ENCODE results near the gene SHFL. TPM values are rescaled to one million over a fixed set of nuclear protein-coding genes. Genes with fewer than 3 reads are reported as not detected.

The SHFL gene
- total RNA-seq, 1 donor from 2014 or later, result 28.7 TPM

DNA sequence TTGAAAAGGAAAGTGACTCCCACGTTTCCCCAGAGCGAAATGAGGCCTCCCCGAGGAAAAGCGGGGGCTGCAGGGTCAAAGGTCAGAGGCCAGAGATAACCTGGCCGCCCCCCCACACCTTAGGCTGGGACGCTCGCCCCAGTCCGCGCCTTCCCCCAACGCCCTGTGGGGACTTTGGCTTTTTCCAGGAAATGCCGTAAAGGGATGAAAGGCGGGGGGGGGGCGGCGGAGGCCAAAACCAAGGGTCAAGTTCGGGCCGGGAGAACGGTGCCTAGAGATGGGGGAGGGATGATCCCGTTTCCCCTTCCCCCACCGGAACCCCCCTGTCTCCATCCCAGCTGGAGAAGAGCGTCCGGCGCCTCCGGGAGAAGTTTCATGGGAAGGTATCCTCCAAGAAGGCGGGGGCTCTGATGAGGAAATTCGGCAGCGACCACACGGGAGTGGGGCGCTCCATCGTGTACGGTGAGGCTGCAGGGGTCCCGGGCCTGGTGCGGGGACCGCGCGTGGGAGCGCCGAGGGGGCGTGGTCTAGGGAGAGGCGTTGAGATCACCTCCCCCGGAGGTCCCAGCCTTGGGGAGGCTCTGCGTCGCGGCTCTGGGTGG is 575 bp downstream of the SHFL start:
- no peak for DNase-seq (ENCODE audit: low read depth)
- TF ChIP-seq, protein P1, sequence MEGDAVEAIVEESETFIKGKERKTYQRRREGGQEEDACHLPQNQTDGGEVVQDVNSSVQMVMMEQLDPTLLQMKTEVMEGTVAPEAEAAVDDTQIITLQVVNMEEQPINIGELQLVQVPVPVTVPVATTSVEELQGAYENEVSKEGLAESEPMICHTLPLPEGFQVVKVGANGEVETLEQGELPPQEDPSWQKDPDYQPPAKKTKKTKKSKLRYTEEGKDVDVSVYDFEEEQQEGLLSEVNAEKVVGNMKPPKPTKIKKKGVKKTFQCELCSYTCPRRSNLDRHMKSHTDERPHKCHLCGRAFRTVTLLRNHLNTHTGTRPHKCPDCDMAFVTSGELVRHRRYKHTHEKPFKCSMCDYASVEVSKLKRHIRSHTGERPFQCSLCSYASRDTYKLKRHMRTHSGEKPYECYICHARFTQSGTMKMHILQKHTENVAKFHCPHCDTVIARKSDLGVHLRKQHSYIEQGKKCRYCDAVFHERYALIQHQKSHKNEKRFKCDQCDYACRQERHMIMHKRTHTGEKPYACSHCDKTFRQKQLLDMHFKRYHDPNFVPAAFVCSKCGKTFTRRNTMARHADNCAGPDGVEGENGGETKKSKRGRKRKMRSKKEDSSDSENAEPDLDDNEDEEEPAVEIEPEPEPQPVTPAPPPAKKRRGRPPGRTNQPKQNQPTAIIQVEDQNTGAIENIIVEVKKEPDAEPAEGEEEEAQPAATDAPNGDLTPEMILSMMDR (conservative IDR thresholded peaks at IDR 0.05; ENCODE audit: low read depth, low read length), result no peak
- peak overlapping the region; percentile 77 for H3K4me3 ChIP-seq (ENCODE audit: low read depth, low read length)

DNA sequence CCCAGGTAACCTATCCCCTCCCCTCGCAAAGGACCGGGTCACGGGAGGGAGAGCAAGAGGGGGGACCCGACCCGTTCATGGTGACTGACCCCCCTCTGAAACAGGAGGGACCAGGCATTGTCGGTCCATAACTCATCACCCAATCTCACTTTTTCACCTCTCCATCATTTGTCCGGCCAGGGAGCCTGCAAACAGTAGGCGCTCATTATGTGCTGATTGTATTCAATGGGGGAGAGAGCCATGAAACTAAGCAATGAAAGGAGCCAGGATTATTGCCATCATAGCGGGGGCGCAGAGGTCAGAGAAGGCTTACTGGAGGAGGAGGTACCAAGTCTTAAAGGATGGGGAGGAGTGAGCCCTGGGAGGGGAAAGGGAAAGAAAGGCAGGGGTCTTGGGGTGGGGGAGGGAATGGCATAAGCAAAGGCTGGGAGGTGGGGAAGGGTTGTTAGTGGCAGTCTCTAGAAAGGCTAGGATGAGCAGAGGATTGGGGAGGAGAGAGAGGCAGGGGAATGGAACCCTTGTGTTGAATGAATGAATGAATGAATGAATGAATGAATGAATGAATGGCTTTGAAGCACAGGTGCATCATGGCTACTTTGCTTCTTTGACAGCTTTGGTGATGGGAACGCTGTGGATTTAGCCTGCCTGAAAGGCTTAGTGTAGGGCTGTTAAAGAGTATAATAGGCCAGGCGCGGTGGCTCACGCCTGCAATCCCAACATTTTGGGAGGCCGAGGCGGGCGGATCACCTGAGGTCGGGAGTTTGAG is 1.4 kb downstream of the SHFL start:
- TF ChIP-seq, protein P1 (conservative IDR thresholded peaks at IDR 0.05; ENCODE audit: low read depth, low read length), result no peak
- H3K4me3 ChIP-seq (ENCODE audit: low read depth, low read length), result peak overlapping the region; percentile 77
- no peak for DNase-seq (ENCODE audit: low read depth)

DNA sequence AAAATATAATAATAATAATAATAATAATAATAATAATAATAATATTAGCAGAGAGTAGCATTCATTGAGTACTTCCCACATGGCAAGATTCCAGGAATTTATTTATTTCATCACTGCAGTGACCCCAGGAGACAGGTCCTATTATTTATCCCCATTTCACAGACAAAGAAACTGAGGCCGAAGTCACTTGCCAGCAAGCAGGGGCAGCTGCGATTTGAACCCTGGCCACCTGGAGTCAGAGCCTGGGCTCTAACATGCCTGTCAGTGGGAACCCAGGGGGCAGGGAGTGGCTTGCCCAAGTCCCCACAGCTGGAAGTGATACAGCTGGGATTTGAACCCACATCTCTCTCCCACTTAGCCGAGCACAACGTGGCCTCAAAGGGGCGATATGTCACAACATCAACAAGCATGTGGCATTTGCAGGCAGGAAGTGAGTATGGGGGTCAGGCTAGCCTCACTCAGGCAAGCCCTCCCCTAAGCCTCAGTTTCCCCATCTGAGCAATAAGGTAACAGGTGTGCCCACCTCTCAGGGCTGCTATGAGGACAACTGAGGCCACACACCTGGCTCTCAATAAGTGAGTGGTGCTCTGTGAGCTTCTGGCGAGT is 2.9 kb downstream of the SHFL start:
- H3K4me3 ChIP-seq (ENCODE audit: low read depth, low read length), result no peak overlapping the region
- no peak for DNase-seq (ENCODE audit: low read depth)
- TF ChIP-seq, protein P1 (conservative IDR thresholded peaks at IDR 0.05; ENCODE audit: low read depth, low read length), result no peak

DNA sequence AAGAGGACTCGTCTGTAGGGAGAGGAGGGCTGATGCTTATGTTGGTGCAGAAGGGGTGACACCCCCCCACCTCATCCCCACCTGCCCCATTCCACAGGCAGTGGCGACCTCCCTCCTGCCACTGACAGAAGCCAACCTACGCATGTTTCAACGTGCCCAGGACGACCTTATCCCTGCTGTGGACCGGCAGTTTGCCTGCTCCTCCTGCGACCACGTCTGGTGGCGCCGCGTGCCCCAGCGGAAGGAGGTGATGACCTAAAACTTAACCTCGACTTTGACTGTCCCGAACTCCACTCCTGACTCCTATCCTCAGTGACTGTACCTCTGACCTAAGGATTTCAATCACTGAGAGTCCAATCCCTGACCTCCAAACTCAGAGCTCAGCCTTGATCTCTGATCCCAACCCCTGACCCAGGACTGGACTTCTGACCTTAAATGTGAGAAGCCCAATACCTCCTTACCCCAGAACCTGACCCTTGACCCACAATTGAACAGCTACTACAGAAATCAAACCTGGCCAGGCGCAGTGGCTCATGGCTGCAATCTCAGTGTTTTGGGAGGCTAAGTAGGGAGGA is 3.8 kb downstream of the SHFL start:
- TF ChIP-seq, protein P1 (conservative IDR thresholded peaks at IDR 0.05; ENCODE audit: low read depth, low read length), result no peak
- H3K4me3 ChIP-seq (ENCODE audit: low read depth, low read length), result no peak overlapping the region
- DNase-seq (ENCODE audit: low read depth), result no peak

DNA sequence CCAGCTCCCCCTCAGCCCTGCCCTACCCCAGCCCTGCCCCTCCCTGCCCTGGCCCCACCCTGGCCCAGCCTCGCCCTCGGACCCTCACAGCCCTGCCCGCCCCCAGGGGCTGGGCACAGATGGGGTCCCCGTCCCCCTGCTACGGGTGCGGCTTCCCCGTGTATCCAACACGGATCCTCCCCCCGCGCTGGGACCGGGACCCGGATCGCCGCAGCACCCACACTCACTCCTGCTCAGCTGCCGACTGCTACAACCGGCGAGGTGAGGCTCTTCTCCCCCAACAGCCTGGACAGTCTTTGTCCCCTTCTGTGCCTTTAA is 5.2 kb downstream of the SHFL start:
- TF ChIP-seq, protein P1 (conservative IDR thresholded peaks at IDR 0.05; ENCODE audit: low read depth, low read length), result no peak
- DNase-seq (ENCODE audit: low read depth), result no peak
- H3K4me3 ChIP-seq (ENCODE audit: low read depth, low read length), result no peak overlapping the region

DNA sequence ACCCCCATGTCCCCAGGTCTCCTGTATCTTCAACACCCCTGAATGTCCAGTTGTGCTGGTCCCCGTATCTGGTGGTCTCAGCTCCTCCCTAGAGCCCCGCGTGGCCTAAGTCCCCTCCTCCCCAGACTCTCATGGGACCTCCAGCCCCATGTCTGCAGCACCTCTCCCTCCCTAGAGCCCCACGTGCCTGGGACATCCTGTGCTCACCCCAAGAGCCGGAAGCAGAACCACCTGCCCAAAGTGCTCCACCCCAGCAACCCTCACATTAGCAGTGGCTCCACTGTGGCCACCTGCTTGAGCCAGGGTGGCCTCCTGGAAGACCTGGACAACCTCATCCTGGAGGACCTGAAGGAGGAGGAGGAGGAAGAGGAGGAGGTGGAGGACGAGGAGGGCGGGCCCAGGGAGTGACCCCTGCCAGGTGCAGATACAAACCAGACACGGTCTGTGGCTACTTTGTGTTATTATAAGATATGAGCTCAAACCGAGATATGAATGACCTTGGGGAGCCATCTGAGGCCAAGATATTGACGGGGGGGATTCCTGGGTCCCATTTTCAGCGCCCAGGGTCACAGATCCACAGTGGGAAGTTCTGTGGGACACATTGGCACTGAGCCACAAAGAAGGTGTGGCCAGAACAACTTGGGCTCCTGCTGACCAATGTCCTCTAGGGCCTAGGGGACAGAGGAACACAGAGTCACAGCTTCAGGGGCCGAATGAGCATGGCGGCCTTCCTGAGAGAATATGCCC is 6.0 kb downstream of the SHFL start:
- DNase-seq (ENCODE audit: low read depth), result no peak
- TF ChIP-seq, protein P1 (conservative IDR thresholded peaks at IDR 0.05; ENCODE audit: low read depth, low read length), result no peak
- H3K4me3 ChIP-seq (ENCODE audit: low read depth, low read length), result no peak overlapping the region
